K562 (cell line): ENCODE measurements around the gene SAP25. TPM values are rescaled to one million over a fixed set of nuclear protein-coding genes. Genes with fewer than 3 reads are reported as not detected.

Experiments used
- ARID3A ChIP-seq: IDR thresholded peaks from 2 replicates; pipeline ENCODE4 v1.6.1; 2012; ENCODE audit warnings: low read depth, low read length, improper control_type of control experiment, borderline replicate concordance
- ARID4B ChIP-seq: sonication (generic); formaldehyde crosslinking; IDR thresholded peaks from 2 replicates; pipeline ENCODE4 v1.8.0; 2022; ENCODE audit warnings: mild to moderate bottlenecking, missing genetic modification reagents
- CBX1 ChIP-seq: sonication (generic); IDR thresholded peaks from 2 replicates; pipeline ENCODE4 v1.6.1; 2016; ENCODE audit warnings: antibody characterized with exemption, low read depth, mild to moderate bottlenecking
- CBX2 ChIP-seq: fragments of 200-600 bp; sonication (generic); IDR thresholded peaks from one replicate; pipeline ENCODE4 v1.6.1; 2012; ENCODE audit warnings: mild to moderate bottlenecking, low read length, inconsistent platforms; ENCODE audit not compliant: insufficient read depth, poor library complexity, severe bottlenecking
- ESRRB ChIP-seq: fragments of 250-450 bp; sonication (Bioruptor Pico); IDR thresholded peaks from 2 replicates; pipeline ENCODE4 v1.5.0; 2020; ENCODE audit warnings: mild to moderate bottlenecking, moderate library complexity, borderline replicate concordance
- FOXM1 ChIP-seq, 2 experiments: fragments of 450-650 bp in 1 of 2; sonication (generic) in 1 of 2; formaldehyde crosslinking in 1 of 2; IDR thresholded peaks; 2 replicates each; pipeline versions ENCODE4 v1.6.1 to v1.9.0; 2017 to 2022; ENCODE audit warnings: low read depth in 2 of 2, mild to moderate bottlenecking in 2 of 2, missing genetic modification reagents in 1 of 2, moderate library complexity in 1 of 2
- HSF4 ChIP-seq: fragments of 250-450 bp; sonication (Bioruptor Pico); IDR thresholded peaks from 2 replicates; pipeline ENCODE4 v2.1.2; 2022; ENCODE audit warnings: mild to moderate bottlenecking, moderate library complexity, borderline replicate concordance
- MBD2 ChIP-seq: sonication (generic); IDR thresholded peaks from 2 replicates; pipeline ENCODE4 v1.6.1; 2016; ENCODE audit warnings: low read depth, borderline replicate concordance
- NFE2 ChIP-seq: IDR thresholded peaks from 2 replicates; pipeline ENCODE4 v1.6.1; 2014; ENCODE audit warnings: antibody characterized with exemption, low read depth
- NR0B1 ChIP-seq: fragments of 450-650 bp; IDR thresholded peaks from one replicate; pipeline ENCODE4 v1.6.1; 2018; ENCODE audit warnings: mild to moderate bottlenecking, moderate library complexity; ENCODE audit not compliant: partially characterized antibody
- STAT5B ChIP-seq: fragments of 250-450 bp; sonication (Bioruptor Pico); IDR thresholded peaks from 2 replicates; pipeline ENCODE4 v1.8.0; 2021; ENCODE audit warnings: mild to moderate bottlenecking, inconsistent platforms
- ZBTB1 ChIP-seq: sonication (generic); formaldehyde crosslinking; IDR thresholded peaks from 2 replicates; pipeline ENCODE4 v1.8.1; 2023; ENCODE audit warnings: missing genetic modification reagents, low read depth, mild to moderate bottlenecking, borderline replicate concordance
- ZBTB12 ChIP-seq: fragments of 250-450 bp; sonication (Bioruptor Pico); IDR thresholded peaks from 2 replicates; pipeline ENCODE4 v1.4.0; 2020
- ZNF511 ChIP-seq: sonication (generic); formaldehyde crosslinking; IDR thresholded peaks from 2 replicates; pipeline ENCODE4 v1.8.0; 2022; ENCODE audit warnings: mild to moderate bottlenecking, missing genetic modification reagents
- ZNF707 ChIP-seq: fragments of 250-450 bp; sonication (Bioruptor Pico); conservative IDR thresholded peaks from 2 replicates; pipeline ENCODE4 v1.8.0; 2022; ENCODE audit warnings: inconsistent platforms, mild to moderate bottlenecking, moderate library complexity
- polyA plus RNA-seq, 8 experiments: library from polyadenylated mRNA; depleted of rRNA in 4 of 8; stranded (reverse) in 5 of 8; unstranded in 3 of 8; fragments of >200 nt; fragmentation: Nextera tagmentation in 2 of 8; fragmentation: Illumina TruSeq in 1 of 8; extraction: Ambion mirVana in 2 of 8; extraction: Trizol in 1 of 8; gene quantifications; 2 replicates each; pipeline versions ENCODE4 v1.2.1 to v1.2.3, GENCODE V29; 2011 to 2014; ENCODE audit warnings: inconsistent platforms in 1 of 8, missing spikeins in 1 of 8
- total RNA-seq, 7 experiments: library from RNA; depleted of rRNA in 6 of 7; stranded (reverse); fragments of >200 nt in 6 of 7; fragmentation: Illumina TruSeq in 2 of 7; extraction: Trizol in 2 of 7; gene quantifications; 2 replicates each; pipeline versions ENCODE4 v1.2.1 to v1.2.3, GENCODE V29; 2011 to 2021; ENCODE audit warnings: low replicate concordance in 1 of 7

SAP25 gene
- total and polyA plus RNA-seq, 9 of the 15 experiments (the other 6 are each of a cell fraction or from before 2014, with no cell fraction given), result 0.13 to 5.3 (median 0.78) TPM; not detected in 1

- peak; percentile 100 for TF ChIP-seq ARID3A
- no peak for TF ChIP-seq NR0B1
- TF ChIP-seq ESRRB (CRISPR knock-in tag), result no peak
- no peak for TF ChIP-seq ARID4B (CRISPR knock-in tag)
- TF ChIP-seq HSF4 (CRISPR knock-in tag), result no peak
- no peak for TF ChIP-seq ZNF707
- peak; percentile 92; the same call in 1 of the 2 replicates for TF ChIP-seq FOXM1 (IDR thresholded peaks at IDR 0.05; ENCODE audit: low read depth)
- peak; percentile 38 for TF ChIP-seq FOXM1 (CRISPR knock-in tag; IDR thresholded peaks at IDR 0.05; ENCODE audit: low read depth)
- no peak for TF ChIP-seq ZBTB1 (CRISPR knock-in tag)
- peak; percentile 56 for TF ChIP-seq ZBTB12 (CRISPR knock-in tag)
- 0 out of 2 replicates have a peak, but pooled peaks have one; percentile 16 for TF ChIP-seq NFE2
- 0 out of 2 replicates have a peak, but pooled peaks have one; percentile 35 for TF ChIP-seq ZNF511 (CRISPR knock-in tag)
- no peak for TF ChIP-seq STAT5B (CRISPR knock-in tag)
- TF ChIP-seq CBX1, result no peak
- peak; percentile 100 for TF ChIP-seq MBD2
- no peak for TF ChIP-seq CBX2
Observed at GRCh38 chr7:100586266-100587025, 12.7 kb upstream of the SAP25 start, which contains the start of gene FBXO24 (continued).
